K562 (cell line): Measurements from ENCODE around the gene ZNF791. TPM values are rescaled to one million over a fixed set of nuclear protein-coding genes. Genes with fewer than 3 reads are reported as not detected.
"Not testable (repeated sequence)": the region's sequence is repeated elsewhere in the genome, so short reads cannot be mapped to it uniquely, and the experiment has no call there.

Experiments
- ATAC-seq: fragments of 200-7000 bp; cut with Tn5 transposase; 3 replicates; pipeline ENCODE4 v1.9.1; 2020; ENCODE audit warnings: moderate library complexity
- BruUV-seq: library from RNA; stranded (reverse); fragments of 400-500 nt; replicated peaks from 2 replicates; lab custom pipeline; 2021; lab: Mats Ljungman, UMichigan
- CTCF ChIA-PET: fragments of 300-600 bp; formaldehyde crosslinking; extraction: SDS; loops from one replicate; lab custom pipeline; 2021; ENCODE audit warnings: low intra/inter-chr PET ratio; lab: Yijun Ruan, JAX
- POLR2A ChIA-PET: fragments of 300-600, 350-650 bp; sonication (Branson Sonifier 250); formaldehyde crosslinking; extraction: SDS; loops from one replicate; lab custom pipeline; 2021; ENCODE audit warnings: antibody characterized with exemption, inconsistent platforms; lab: Yijun Ruan, JAX
- DNase-seq, 4 experiments: peaks; one replicate each; pipeline versions ENCODE4 v3.0.0 to v3.0.0-alpha.2; 2011 to 2018; ENCODE audit warnings: low spot score in 3 of 4, mixed read lengths in 3 of 4; ENCODE audit errors: extremely low read depth in 1 of 4
- FAIRE-seq: peaks from 2 replicates; lab custom pipeline; 2011; peaks lifted over from hg19 to GRCh38; lab: Jason Lieb, UNC
- H2AFZ ChIP-seq: 2 replicates; pipeline ENCODE4 v1.6.0; 2011; ENCODE audit warnings: low read depth, low read length, control low read depth, inconsistent platforms
- H3K27ac ChIP-seq: fragments of 200-600 bp; 3 replicates; pipeline ENCODE4 v1.8.0; 2011; ENCODE audit warnings: low read depth, mild to moderate bottlenecking, control low read depth, inconsistent platforms, low read length, moderate library complexity, mixed read lengths; ENCODE audit errors: extremely low read depth
- H3K27me3 ChIP-seq, 2 experiments: fragments of 300-600 bp in 1 of 2; 2 replicates in 1 of 2; 3 replicates in 1 of 2; pipeline versions ENCODE4 v1.6.0 to v1.8.0; 2011; ENCODE audit warnings: inconsistent platforms in 2 of 2, low read length in 2 of 2, mild to moderate bottlenecking in 1 of 2, mixed read lengths in 1 of 2, moderate library complexity in 1 of 2; ENCODE audit not compliant: control insufficient read depth in 2 of 2, insufficient read depth in 2 of 2
- H3K36me3 ChIP-seq: fragments of 300-600 bp; 3 replicates; pipeline ENCODE4 v1.8.0; 2011; ENCODE audit warnings: mild to moderate bottlenecking, low read length, inconsistent platforms; ENCODE audit not compliant: control insufficient read depth, insufficient read depth
- H3K4me1 ChIP-seq, 2 experiments: fragments of 200-600 bp in 1 of 2; replicated peaks in 1 of 2; 2 replicates in 1 of 2; 3 replicates in 1 of 2; pipeline versions ENCODE4 v1.5.1 to v1.8.0; 2011; ENCODE audit warnings: inconsistent platforms in 2 of 2, low read length in 2 of 2, mild to moderate bottlenecking in 1 of 2, mixed read lengths in 1 of 2, moderate library complexity in 1 of 2; ENCODE audit not compliant: control insufficient read depth in 2 of 2, insufficient read depth in 2 of 2
- H3K4me2 ChIP-seq: 2 replicates; pipeline ENCODE4 v1.6.1; 2011; ENCODE audit warnings: low read length, control low read depth, inconsistent platforms, mixed read lengths; ENCODE audit not compliant: insufficient read depth
- H3K4me3 ChIP-seq: fragments of 200-600 bp; sonication (generic), shearing (Covaris generic); 2 replicates; pipeline ENCODE4 v1.5.1; 2016; ENCODE audit warnings: control low read depth, inconsistent platforms
- H3K79me2 ChIP-seq: fragments of 200-600 bp; 3 replicates; pipeline ENCODE4 v1.8.0; 2011; ENCODE audit warnings: low read length, inconsistent platforms; ENCODE audit not compliant: control insufficient read depth, insufficient read depth
- H3K9ac ChIP-seq, 2 experiments: 2 replicates each; pipeline versions ENCODE4 v1.6.0 to v1.6.1; 2011; ENCODE audit warnings: low read depth in 2 of 2, low read length in 2 of 2, control low read depth in 1 of 2, inconsistent platforms in 1 of 2, mild to moderate bottlenecking in 1 of 2, mixed read lengths in 1 of 2; ENCODE audit not compliant: insufficient read depth in 1 of 2
- H3K9me1 ChIP-seq: one replicate; pipeline ENCODE4 v1.6.0; 2011; ENCODE audit warnings: inconsistent platforms, mild to moderate bottlenecking, low read length, moderate library complexity; ENCODE audit not compliant: control insufficient read depth, insufficient read depth
- H3K9me3 ChIP-seq: replicated peaks from 2 replicates; pipeline ENCODE4 v1.5.1; 2011; ENCODE audit warnings: low read depth, low read length, inconsistent platforms; ENCODE audit not compliant: control insufficient read depth, insufficient read depth
- H4K20me1 ChIP-seq: replicated peaks from 2 replicates; pipeline ENCODE4 v1.6.1; 2011; ENCODE audit warnings: low read length, inconsistent platforms, mixed read lengths; ENCODE audit not compliant: control insufficient read depth, insufficient read depth
- DMBX1 ChIP-seq: fragments of 250-450 bp; sonication (Bioruptor Pico); IDR thresholded peaks from 2 replicates; pipeline ENCODE4 v1.8.0; 2022; ENCODE audit warnings: inconsistent platforms, mild to moderate bottlenecking, moderate library complexity, borderline replicate concordance
- ZNF121 ChIP-seq: sonication (generic); formaldehyde crosslinking; conservative IDR thresholded peaks from 2 replicates; pipeline ENCODE4 v1.8.0; 2022; ENCODE audit warnings: missing genetic modification reagents
- ZNF24 ChIP-seq: fragments of 450-650 bp; IDR thresholded peaks from 2 replicates; pipeline ENCODE4 v1.6.1; 2016
- ZSCAN29 ChIP-seq: fragments of 450-650 bp; IDR thresholded peaks from 2 replicates; pipeline ENCODE4 v1.6.1; 2017
- WGBS: fragments of 100-300 bp; shearing (Covaris generic); methylation state at CpG from one replicate; pipeline ENCODE4 v1.1.6; 2016; ENCODE audit warnings: low coverage, mixed read lengths; ENCODE audit not compliant: insufficient coverage; ENCODE audit errors: missing lambda C conversion rate; 5-methylcytosine and 5-hydroxymethylcytosine counted together
- in situ Hi-C: fragments of 300-500 bp; cut with MboI; formaldehyde crosslinking; loops from 4 replicates; pipeline ENCODE4 v1.15.0; 2018; ENCODE audit warnings: inconsistent platforms, mixed read lengths
- intact Hi-C: fragments of 100-400 bp; cut with micrococcal nuclease; formaldehyde crosslinking; loops from 2 replicates; pipeline ENCODE4 v1.14.2; 2022
- polyA plus RNA-seq, 8 experiments: library from polyadenylated mRNA; depleted of rRNA in 4 of 8; stranded (reverse) in 5 of 8; unstranded in 3 of 8; fragments of >200 nt; fragmentation: Nextera tagmentation in 2 of 8; fragmentation: Illumina TruSeq in 1 of 8; extraction: Ambion mirVana in 2 of 8; extraction: Trizol in 1 of 8; gene quantifications; 2 replicates each; pipeline versions ENCODE4 v1.2.1 to v1.2.3, GENCODE V29; 2011 to 2014; ENCODE audit warnings: inconsistent platforms in 1 of 8, missing spikeins in 1 of 8
- total RNA-seq, 7 experiments: library from RNA; depleted of rRNA in 6 of 7; stranded (reverse); fragments of >200 nt in 6 of 7; fragmentation: Illumina TruSeq in 2 of 7; extraction: Trizol in 2 of 7; gene quantifications; 2 replicates each; pipeline versions ENCODE4 v1.2.1 to v1.2.3, GENCODE V29; 2011 to 2021; ENCODE audit warnings: low replicate concordance in 1 of 7
- TF ChIP-seq, protein P1 (sequence below), 3 experiments: IDR thresholded peaks in 2 of 3; conservative IDR thresholded peaks in 1 of 3; 2 replicates each; pipeline ENCODE4 v1.5.1; 2011 to 2012; ENCODE audit warnings: low read length in 3 of 3, mild to moderate bottlenecking in 3 of 3, control low read depth in 2 of 3, improper control_type of control experiment in 1 of 3, inconsistent platforms in 1 of 3, low read depth in 1 of 3, mixed read lengths in 1 of 3, moderate library complexity in 1 of 3; ENCODE audit not compliant: insufficient read depth in 2 of 3

ZNF791 gene
- total and polyA plus RNA-seq, 9 of the 15 experiments (the other 6 are each of a cell fraction or from before 2014, with no cell fraction given), result 7.8 to 22.7 (median 13.1) TPM

DNA sequence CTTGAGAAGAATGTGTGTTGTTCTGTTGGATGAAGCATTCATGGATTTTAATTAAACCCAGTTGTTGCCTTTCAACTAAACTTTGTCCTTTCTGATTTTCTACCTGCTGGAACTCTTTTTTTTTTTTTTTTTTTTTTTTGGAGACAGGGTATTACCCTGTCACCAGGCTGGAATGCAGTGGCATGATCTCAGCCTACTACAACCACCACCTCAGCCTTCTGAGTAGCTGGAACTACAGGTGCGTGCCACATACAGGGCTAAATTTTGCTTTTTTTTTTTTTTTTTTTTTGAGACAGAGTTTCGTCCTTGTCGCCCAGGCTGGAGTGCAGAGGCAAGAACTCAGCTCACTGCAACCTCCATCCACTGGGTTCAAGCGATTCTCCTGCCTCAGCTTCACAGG lies 6.9 kb downstream of the ZNF791 start:
- no peak for ATAC-seq
- FAIRE-seq, result no peak

DNA sequence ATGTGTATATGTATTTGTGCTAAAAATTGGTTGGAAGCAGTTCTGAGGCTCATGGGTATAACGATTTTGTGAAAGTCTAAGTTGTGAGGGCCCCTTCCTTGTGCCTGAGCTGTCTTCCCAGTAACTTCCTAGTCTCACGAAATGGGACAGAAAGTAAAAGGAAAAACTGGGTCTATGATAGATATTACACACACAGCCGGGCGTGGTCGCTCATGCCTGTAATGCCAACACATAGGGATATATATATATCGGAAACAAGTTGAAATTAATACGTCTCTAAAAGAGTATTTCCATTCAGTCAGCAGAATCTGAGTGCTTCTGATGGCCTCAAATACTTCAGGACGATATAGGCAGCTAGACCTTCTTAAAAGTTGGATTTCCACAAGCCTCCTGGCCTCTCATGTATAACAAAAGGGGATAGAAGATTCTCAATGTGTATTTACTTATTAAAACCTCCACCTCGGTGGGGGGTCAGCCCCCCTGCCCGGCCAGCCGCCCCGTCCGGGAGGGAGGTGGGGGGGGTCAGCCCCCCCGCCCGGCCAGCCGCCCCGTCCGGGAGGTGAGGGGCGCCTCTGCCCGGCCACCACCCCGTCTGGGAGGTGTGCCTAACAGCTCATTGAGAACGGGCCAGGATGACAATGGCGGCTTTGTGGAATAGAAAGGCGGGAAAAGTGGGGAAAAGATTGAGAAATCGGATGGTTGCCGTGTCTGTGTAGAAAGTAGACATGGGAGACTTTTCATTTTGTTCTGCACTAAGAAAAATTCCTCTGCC lies 10.7 kb downstream of the ZNF791 start:
- H3K4me3 ChIP-seq, H3K4me1 ChIP-seq, H2AFZ ChIP-seq, H3K9me3 ChIP-seq, BruUV-seq, H3K9ac ChIP-seq, H3K9me1 ChIP-seq, H4K20me1 ChIP-seq, intact Hi-C loops, FAIRE-seq, ATAC-seq, in situ Hi-C loops, H3K27ac ChIP-seq, H3K4me2 ChIP-seq, DNase-seq, CTCF ChIA-PET, H3K27me3 ChIP-seq: not testable (repeated sequence)
- 90% methylated on average over 8 of the region's 26 CpGs for WGBS
- Histone ChIP-seq H3K36me3 (peaks cover 36% of the 10 kb centered on the region), H3K79me2 (peaks cover 37% of the 10 kb centered on the region)
- POLR2A ChIA-PET, result interaction anchor here (1.2 kb wide), 1 partner anchor 11 kb away, joined by 5 read pairs; the partner anchor contains the start of genes ZNF490 and ZNF791

More for the DNA sequence above, 6.9 kb downstream of the ZNF791 start:
- Histone ChIP-seq H3K27ac (no peak overlapping the region), H3K27me3 (no peaks in the 10 kb centered on the region), H3K36me3 (peaks cover 27% of the 10 kb centered on the region; the same call in 2 of the 3 replicates), H3K9ac (no peak overlapping the region), H4K20me1 (no peaks in the 10 kb centered on the region), H3K9me1 (no peaks in the 10 kb centered on the region), H2AFZ (no peak overlapping the region), H3K4me1 (no peaks in the 10 kb centered on the region), H3K4me3 (no peak overlapping the region), H3K79me2 (peaks cover 64% of the 10 kb centered on the region), H3K4me2 (no peak overlapping the region), H3K9me3 (no peaks in the 10 kb centered on the region; the same call in 1 of the 2 replicates)
- 87% methylated on average over 3 of the region's 4 CpGs for WGBS
- BruUV-seq, result no TSS peak
- in situ Hi-C loops (no loop called here), intact Hi-C loops (no loop called here)
- no peak for TF ChIP-seq ZNF121 (CRISPR knock-in tag)
- no peak for TF ChIP-seq ZSCAN29
- TF ChIP-seq DMBX1, result no peak
- TF ChIP-seq ZNF24, result no peak
- TF ChIP-seq, protein P1, sequence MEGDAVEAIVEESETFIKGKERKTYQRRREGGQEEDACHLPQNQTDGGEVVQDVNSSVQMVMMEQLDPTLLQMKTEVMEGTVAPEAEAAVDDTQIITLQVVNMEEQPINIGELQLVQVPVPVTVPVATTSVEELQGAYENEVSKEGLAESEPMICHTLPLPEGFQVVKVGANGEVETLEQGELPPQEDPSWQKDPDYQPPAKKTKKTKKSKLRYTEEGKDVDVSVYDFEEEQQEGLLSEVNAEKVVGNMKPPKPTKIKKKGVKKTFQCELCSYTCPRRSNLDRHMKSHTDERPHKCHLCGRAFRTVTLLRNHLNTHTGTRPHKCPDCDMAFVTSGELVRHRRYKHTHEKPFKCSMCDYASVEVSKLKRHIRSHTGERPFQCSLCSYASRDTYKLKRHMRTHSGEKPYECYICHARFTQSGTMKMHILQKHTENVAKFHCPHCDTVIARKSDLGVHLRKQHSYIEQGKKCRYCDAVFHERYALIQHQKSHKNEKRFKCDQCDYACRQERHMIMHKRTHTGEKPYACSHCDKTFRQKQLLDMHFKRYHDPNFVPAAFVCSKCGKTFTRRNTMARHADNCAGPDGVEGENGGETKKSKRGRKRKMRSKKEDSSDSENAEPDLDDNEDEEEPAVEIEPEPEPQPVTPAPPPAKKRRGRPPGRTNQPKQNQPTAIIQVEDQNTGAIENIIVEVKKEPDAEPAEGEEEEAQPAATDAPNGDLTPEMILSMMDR (IDR thresholded peaks at IDR 0.05 in 2 of 3, conservative IDR thresholded peaks at IDR 0.05 in 1 of 3; ENCODE audit: insufficient read depth in 2 of 3, low read depth in 1 of 3, low read length in 3 of 3), result no peak
- POLR2A ChIA-PET, result interaction anchor here (0.6 kb wide), 1 partner anchor 56 kb away, joined by 3 read pairs; no protein-coding TSS in a partner anchor
- CTCF ChIA-PET, result no interaction called here
- no peak for DNase-seq
